HG03442 (cell line): ENCODE results near the gene LINC01488.

ENCODE experiments used
- ATAC-seq: cut with Tn5 transposase; IDR thresholded peaks from one replicate; pipeline ENCODE4 v1.9.1; 2021; ENCODE audit warnings: mild to moderate bottlenecking, moderate library complexity; ENCODE audit not compliant: unreplicated experiment

Gene LINC01488

DNA sequence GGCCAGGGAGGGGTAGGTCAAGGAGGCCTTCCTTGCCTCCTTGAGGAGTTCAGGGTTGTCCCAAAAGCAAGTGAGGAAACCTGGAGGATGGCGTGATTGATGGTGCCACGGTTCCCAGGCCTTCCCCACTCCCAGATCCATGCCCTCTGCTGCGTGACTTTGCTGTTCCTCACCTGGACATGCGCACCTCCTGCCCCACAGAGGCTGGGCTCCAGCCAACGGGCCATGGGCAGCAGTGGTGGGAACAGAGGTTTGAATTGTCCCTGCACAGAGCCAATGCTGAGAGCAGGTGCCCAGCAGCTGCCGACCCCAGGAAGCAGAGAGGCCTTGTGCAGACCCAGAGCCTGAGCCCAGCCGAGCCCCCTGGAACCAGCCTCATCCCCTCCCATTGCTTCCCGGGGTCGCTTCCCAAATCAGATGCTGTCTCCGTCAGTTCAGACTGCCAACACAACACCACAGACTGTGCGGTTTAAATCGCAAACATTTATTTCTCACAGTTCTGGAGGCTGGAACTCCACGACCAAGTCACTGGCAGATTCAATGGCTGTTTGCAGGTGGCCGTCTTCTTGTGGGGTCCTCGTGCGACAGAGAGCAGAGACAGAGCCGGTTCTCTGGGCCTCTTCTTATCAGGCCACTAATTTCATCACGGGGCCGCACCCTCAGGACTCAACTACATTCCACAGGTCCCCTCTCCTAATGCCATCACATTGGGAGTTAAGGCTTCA lies 6.2 kb upstream of the LINC01488 start:
- ATAC-seq: no peak

DNA sequence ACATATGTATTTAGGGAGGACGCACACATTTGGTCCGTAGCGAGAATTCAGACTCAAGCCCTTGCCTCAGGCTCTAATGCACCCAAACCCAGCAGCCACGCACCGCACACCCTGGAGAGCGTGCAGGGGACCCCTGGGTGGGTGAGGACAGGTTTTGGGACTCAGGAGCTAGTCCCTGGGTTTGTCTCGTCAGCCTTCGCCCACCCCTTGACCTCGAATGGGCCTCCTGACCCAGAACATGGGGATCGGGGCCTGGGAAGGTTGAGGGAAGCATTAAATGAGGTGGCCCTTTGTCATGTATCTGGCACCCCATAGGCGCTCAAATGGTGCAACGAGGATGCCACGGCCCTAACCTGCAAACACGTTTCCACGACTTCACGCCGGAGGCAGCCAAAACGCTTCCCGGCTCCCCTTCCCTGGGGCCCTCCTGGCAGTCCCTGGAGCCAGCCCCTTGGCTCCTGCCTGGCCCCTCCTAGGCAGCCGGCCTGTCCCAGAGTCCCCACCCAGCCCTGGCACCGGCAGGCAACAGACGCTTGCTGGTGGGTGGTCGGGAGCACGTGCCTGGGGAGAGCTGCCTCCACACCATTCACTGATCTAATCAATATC lies 5.5 kb upstream of the LINC01488 start:
- ATAC-seq: no peak

DNA sequence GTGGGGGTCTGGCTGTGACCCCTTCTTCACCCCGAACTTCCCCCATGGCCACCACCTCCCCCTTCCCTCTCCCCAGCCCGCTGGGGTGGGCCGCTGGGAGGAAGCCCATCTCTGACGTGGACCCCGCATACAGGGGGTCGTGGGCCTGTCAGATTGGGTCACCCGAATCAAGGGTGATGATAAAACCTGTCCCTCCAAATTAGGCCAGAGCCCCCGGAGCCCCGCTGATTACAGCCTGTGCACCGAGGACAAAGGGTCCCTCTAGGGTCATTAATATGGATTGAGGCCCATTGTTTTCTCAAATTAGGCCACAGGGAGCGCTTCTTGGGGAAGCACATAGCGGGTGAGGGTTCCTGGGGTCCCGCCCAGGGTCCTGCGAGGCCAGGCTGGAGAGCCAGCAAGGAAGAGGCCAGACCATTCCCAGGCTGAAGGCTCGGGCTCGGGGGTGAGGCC lies 4.9 kb upstream of the LINC01488 start:
- no peak for ATAC-seq

GRCh38 chr11:69477086-69477485 lies 4.4 kb upstream of the LINC01488 start:
- no peak for ATAC-seq

DNA sequence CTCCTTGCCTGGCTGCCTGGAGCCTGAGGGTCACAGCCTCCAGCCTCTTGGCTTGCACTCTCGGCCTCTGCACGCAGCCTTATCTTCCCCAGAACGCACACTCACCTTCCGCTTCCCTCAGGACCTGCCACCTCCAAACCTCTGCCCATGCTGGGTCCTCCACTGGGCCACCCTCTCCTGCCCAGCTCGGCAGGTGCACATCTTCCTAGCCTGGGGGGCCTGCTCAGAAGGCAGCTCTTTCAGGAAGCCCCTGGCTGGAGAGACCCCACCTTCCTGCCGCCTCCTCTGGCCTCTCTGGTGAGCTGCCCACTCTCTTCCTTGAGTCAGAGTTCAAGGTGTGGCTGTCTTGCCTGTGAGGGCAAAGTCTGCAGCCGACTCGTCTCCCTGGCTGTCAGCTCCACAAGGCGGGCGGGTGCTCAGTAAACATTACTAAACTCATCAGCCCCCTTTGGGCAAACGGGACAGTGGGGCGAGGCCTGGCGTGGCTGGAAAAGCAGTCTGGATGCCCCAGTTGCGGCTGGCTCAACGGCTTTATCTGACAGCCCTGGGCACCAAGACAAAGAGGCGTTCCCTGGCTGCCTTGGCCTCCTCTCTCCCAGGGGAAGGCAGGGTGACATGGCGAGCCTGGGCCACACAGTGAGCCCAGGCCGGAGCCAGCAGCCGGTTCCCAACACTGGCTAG lies 1.7 kb upstream of the LINC01488 start:
- no peak for ATAC-seq

DNA sequence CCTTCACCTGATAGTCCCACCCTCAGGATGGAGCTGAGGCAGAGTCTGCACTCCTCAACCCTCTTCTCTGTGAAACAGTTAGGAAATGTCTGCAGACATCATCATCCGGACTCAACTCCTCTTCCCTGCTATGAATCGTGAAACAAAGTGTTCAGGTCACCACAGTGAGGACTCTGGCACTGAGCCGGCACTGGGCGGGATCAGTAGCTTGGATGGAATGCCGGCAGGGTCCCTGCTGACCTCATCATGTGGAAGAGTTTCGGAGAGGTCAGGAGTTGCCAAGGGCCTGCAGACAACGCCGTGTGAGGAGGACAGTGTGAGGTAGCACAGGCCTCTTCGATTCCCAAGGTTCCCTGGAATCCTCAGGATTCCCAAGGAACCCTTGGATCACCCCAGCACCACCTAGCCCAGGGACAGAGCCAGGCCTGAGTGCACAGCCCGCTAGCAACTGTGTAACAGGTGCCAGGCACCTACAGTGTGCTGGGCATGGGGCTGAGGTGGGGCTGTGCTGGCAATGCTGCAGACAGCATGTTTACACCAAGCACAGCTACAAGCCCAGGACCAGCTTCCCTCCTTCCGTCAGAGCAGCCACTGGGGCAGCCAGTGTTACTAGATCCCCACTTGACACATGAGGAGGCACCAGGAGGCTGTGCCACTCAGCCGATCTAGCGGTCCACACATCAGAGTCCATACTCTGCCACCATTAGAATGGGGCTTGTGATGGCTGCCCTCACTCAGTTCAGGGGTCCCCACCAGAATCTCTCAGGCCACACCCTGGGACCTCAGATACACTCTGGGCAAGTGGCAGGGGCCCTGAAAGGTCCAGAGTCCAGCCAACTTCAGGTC lies 693 bp upstream of the LINC01488 start:
- ATAC-seq: no peak

DNA sequence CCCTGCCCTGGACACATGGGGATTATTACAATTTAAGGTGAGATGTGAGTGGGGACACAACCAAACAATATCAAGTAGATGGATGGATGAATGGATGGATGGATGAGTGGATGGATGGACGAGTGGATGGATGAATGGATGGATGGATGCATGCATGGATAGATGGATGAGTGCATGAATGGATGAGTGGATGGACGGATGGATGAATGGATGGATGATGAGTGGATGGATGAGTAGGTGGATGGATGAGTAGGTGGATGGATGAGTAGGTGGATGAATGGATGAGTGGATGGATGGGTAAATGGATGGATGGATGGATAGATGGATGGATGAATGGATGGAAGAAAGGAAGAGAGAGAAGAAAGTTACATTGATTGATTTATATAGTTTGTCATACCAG lies 859 bp downstream of the LINC01488 start:
- no peak for ATAC-seq

GRCh38 chr11:69483170-69483569 lies 1.7 kb downstream of the LINC01488 start:
- ATAC-seq: no peak

GRCh38 chr11:69483691-69484426 lies 2.4 kb downstream of the LINC01488 start:
- ATAC-seq: no peak

GRCh38 chr11:69484427-69485259 lies 3.2 kb downstream of the LINC01488 start:
- ATAC-seq: no peak

DNA sequence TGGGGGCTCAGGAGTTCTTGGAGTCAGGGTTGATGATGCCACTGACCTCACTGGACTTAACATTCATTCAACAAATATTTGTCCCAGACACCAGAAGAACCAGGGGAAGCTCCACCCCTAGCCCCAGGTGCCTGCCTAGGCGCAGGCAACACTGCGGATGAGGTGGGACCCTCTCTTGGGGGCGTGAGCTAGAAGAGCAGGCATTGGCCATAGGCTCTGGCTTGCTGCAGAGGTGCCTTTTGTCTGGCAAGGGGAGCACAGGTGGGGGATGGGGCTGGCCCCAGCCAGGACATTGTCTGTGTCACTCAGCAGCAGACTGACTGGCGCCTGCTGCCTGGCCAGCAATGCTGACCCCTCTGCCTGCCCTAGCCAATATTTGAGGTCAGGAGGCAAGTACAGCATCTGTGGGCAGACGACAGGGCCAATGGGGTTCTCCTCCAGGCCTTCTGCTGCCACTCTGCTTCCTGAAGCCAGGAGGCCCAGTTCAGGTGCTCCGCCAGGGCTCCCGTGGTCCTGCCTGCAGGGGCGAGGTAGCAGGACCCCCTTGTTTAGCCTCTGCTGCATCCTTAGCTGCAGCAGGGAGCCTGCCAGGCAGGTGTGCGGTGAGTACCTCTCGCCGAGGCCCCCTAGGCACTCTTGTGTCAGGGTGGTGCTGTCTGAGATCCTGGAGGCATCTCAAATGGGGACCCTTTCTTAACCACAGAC lies 4.0 kb downstream of the LINC01488 start:
- no peak for ATAC-seq

DNA sequence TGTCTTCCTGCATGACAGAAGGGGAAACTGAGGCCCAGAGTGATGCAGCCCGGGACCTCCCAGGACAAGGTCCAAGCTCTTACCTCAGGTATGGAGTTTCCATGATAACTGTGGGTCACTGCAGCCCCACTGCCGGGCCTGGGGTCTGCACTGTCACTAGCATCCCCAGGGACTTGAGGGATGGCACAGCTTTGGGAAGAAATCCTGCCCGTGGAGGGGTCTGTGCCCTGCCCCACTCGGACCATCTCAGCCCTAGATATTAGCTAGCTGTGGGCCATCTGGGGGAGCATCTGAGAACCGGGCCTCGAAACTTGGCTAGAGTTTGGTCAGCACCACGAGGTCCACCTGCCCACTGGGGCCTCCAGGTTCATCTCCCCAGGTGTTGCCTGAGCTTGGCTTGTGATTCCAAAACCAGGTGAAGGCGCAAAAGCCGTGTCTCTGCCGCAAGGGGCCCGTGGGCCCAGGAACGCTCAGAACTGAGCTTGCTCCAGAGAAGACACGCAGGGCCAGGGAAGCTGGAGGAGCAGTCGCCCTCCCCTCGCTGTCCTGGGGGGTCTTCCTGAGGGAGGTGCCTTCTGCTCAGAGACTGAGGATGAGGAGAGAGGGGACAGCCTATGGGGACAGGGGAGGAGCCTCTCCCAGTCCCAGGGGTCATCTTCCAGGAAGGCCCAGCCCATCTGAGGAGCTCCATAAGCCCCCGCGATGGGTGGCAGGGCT lies 4.8 kb downstream of the LINC01488 start:
- ATAC-seq: no peak

DNA sequence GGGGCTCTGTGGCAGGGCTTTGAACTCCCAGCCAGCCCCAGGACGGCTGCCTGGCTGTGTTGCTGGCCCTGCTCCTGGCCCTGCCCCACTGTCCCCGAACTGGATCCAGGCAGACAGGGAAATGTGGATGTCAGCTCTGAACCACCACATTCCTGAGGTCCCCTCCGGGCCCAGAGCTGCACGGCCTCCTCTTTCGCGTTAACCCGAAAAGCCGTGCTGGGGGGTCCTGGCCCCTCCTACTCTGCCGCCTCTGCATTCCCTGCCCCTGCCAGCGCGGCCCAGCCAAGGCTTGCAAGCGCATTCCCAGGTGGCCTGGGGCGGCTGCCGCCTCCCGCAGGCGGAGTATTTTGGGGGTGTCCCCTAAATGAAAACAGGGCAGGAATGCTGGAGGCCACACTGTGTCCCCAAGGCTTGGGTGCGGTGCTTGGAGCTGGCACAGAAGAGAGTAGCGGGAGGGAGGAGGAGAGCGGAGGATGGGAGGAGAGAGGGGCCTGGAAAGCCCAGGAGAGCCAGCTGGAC lies 5.4 kb downstream of the LINC01488 start:
- ATAC-seq: no peak

- ATAC-seq: no peak
Observed at GRCh38 chr11:69487391-69487790, 5.9 kb downstream of the LINC01488 start.

DNA sequence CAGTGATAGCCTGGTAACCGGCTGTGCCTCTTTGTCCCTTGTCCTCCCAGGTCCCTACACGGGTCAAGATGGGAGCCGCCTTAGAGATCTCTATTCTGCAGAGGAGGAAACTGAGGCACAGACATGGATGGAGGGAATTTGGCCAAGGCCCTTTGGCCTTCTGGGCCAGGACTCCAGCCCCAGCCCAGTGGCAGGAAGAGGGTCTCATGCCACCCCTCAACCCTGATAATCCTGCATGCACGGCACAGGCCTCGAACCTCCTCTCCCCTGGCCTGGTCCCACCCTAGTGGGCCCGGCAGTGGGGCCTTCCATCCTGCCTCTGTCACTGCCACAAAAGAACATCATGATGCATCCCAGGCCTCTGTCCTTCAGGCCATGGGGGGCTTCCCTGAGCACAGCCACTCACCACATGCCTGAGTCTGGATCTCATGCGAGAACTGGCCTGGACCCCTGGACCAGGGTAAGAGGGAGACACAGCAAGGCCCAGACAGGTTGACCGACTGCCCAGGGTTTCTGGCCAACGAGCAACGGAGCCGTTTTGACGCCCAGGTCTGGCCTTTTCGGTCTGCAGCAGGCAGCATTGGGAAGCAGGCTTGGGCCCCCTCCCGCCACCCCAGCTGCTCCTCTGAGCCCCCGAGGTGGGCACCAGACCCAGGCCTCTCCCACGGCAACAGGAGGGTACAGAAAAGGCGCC lies 6.5 kb downstream of the LINC01488 start:
- ATAC-seq: no peak

- ATAC-seq: no peak
Observed at GRCh38 chr11:69488543-69488940, 7.1 kb downstream of the LINC01488 start.

GRCh38 chr11:69489031-69489745 lies 7.7 kb downstream of the LINC01488 start:
- ATAC-seq: no peak
